Thoracic aorta (tissue), 2 donors: ENCODE measurements around the gene GALNT9. TPM values are rescaled to one million over a fixed set of nuclear protein-coding genes. Genes with fewer than 3 reads are reported as not detected.

Source experiments
- ATAC-seq: fragments of 150-250 bp; one replicate; pipeline ENCODE4 v1.8.0; 2017; ENCODE audit warnings: low read depth; ENCODE audit not compliant: insufficient number of reproducible peaks, low FRiP score
- DNase-seq: peaks from one replicate; pipeline ENCODE4 v3.0.0-alpha.2; 2020; ENCODE audit warnings: low spot score
- H3K27ac ChIP-seq, 2 donors: fragments of 200-600 bp; sonication (generic); 1 replicate in 1 of 2; 2 replicates in 1 of 2; pipeline ENCODE4 v1.5.1; 2016; ENCODE audit warnings: mild to moderate bottlenecking in 2 of 2, moderate library complexity in 2 of 2
- H3K27me3 ChIP-seq: fragments of 200-600 bp; sonication (generic); replicated peaks from 2 replicates; pipeline ENCODE4 v1.6.0; 2016; ENCODE audit warnings: mild to moderate bottlenecking; ENCODE audit not compliant: insufficient read depth
- H3K36me3 ChIP-seq: fragments of 200-600 bp; sonication (generic); one replicate; pipeline ENCODE4 v1.5.1; 2016
- H3K4me1 ChIP-seq, 2 donors: fragments of 200-600 bp; sonication (generic); 1 replicate in 1 of 2; 2 replicates in 1 of 2; pipeline versions ENCODE4 v1.5.1 to v1.6.0; 2016; ENCODE audit warnings: low read depth in 2 of 2, mild to moderate bottlenecking in 1 of 2; ENCODE audit not compliant: control insufficient read depth in 1 of 2
- H3K4me3 ChIP-seq: fragments of 200-600 bp; sonication (generic); 2 replicates; pipeline ENCODE4 v1.5.1; 2016; ENCODE audit warnings: mild to moderate bottlenecking
- H3K9me3 ChIP-seq: fragments of 200-600 bp; sonication (generic); 2 replicates; pipeline ENCODE4 v1.5.1; 2016
- CTCF ChIP-seq: fragments of 200-600 bp; sonication (generic); IDR thresholded peaks from one replicate; pipeline ENCODE4 v1.5.1; 2019; ENCODE audit warnings: antibody characterized with exemption
- total RNA-seq, 2 donors: library from RNA; depleted of rRNA; stranded (reverse); fragments of >200 nt; gene quantifications; one replicate each; pipeline versions ENCODE4 v1.1.0 to v1.2.3, GENCODE V29; 2016

GALNT9 gene
- total RNA-seq, 2 donors from 2014 or later: 1.7 TPM; not detected in 1

- no peak for TF ChIP-seq CTCF
- Histone ChIP-seq H3K27me3 (no peaks in the 10 kb centered on the region), H3K36me3 (no peaks in the 10 kb centered on the region), H3K4me1 (peaks cover 4% of the 10 kb centered on the region in 2 donors), H3K9me3 (no peaks in the 10 kb centered on the region), H3K27ac (no peak overlapping the region), H3K4me3 (no peak overlapping the region)
- DNase-seq: no peak
- ATAC-seq: no peak
Measured at GRCh38 chr12:132323171-132324010, 6.0 kb downstream of the GALNT9 start.

GRCh38 chr12:132322206-132323132 is 6.9 kb downstream of the GALNT9 start:
- no peak overlapping the region for H3K27ac ChIP-seq
- DNase-seq (no peak), ATAC-seq (no peak)
- no peaks in the 10 kb centered on the region for H3K9me3 ChIP-seq
- H3K27me3 ChIP-seq: no peaks in the 10 kb centered on the region
- H3K36me3 ChIP-seq: no peaks in the 10 kb centered on the region
- no peaks in the 10 kb centered on the region for H3K4me1 ChIP-seq
- TF ChIP-seq CTCF: no peak
- no peak overlapping the region for H3K4me3 ChIP-seq

- no peaks in the 10 kb centered on the region for H3K36me3 ChIP-seq
- H3K27ac ChIP-seq: no peak overlapping the region
- H3K9me3 ChIP-seq: no peaks in the 10 kb centered on the region
- ATAC-seq: no peak
- H3K4me1 ChIP-seq: no peaks in the 10 kb centered on the region
- no peak for TF ChIP-seq CTCF
- no peak overlapping the region for H3K4me3 ChIP-seq
- no peaks in the 10 kb centered on the region for H3K27me3 ChIP-seq
- no peak for DNase-seq
Measured at GRCh38 chr12:132321321-132322118, 7.9 kb downstream of the GALNT9 start.

GRCh38 chr12:132320767-132321211 is 8.6 kb downstream of the GALNT9 start:
- no peak overlapping the region for H3K27ac ChIP-seq
- no peak overlapping the region for H3K4me3 ChIP-seq
- H3K27me3 ChIP-seq: no peaks in the 10 kb centered on the region
- H3K36me3 ChIP-seq: no peaks in the 10 kb centered on the region
- no peaks in the 10 kb centered on the region for H3K9me3 ChIP-seq
- H3K4me1 ChIP-seq: no peaks in the 10 kb centered on the region
- no peak for TF ChIP-seq CTCF
- ATAC-seq (no peak), DNase-seq (no peak)
